GM23338 (cell line): Measurements from ENCODE around the gene NCAN. TPM values are rescaled to one million over a fixed set of nuclear protein-coding genes. Genes with fewer than 3 reads are reported as not detected.

Source experiments
- ATAC-seq: fragments of 200-7000 bp; cut with Tn5 transposase; 3 replicates; pipeline ENCODE4 v1.9.1; 2020
- DNase-seq: peaks from one replicate; pipeline ENCODE4 v3.0.0-alpha.2; 2015; ENCODE audit warnings: low spot score
- H2AFZ ChIP-seq: fragments of 200-600 bp; sonication (generic); 2 replicates; pipeline ENCODE4 v1.8.0; 2016; ENCODE audit warnings: antibody characterized with exemption, mild to moderate bottlenecking, moderate library complexity
- H3F3A ChIP-seq: fragments of 200-600 bp; sonication (generic); replicated peaks from 2 replicates; pipeline ENCODE4 v1.8.0; 2017; ENCODE audit warnings: antibody characterized with exemption, mixed run types, low read depth
- H3K27ac ChIP-seq: fragments of 200-600 bp; sonication (generic); 2 replicates; pipeline ENCODE4 v1.6.1; 2016; ENCODE audit warnings: low read depth
- H3K27me3 ChIP-seq: fragments of 200-600 bp; sonication (generic); 2 replicates; pipeline ENCODE4 v1.8.0; 2016; ENCODE audit warnings: mild to moderate bottlenecking, mixed run types, moderate library complexity; ENCODE audit not compliant: insufficient read depth
- H3K36me3 ChIP-seq: fragments of 200-600 bp; sonication (generic); 2 replicates; pipeline ENCODE4 v1.8.0; 2016; ENCODE audit warnings: mild to moderate bottlenecking; ENCODE audit not compliant: insufficient read depth
- H3K4me1 ChIP-seq: fragments of 200-600 bp; sonication (generic); 2 replicates; pipeline ENCODE4 v1.8.0; 2016; ENCODE audit warnings: mild to moderate bottlenecking, moderate library complexity; ENCODE audit not compliant: insufficient read depth
- H3K4me2 ChIP-seq: fragments of 200-600 bp; sonication (generic); 2 replicates; pipeline ENCODE4 v1.7.1; 2017; ENCODE audit warnings: mixed run types
- H3K4me3 ChIP-seq: fragments of 200-600 bp; sonication (generic); 2 replicates; pipeline ENCODE4 v1.6.1; 2016; ENCODE audit warnings: mixed run types
- H3K79me2 ChIP-seq: fragments of 200-600 bp; sonication (generic); replicated peaks from 2 replicates; pipeline ENCODE4 v1.8.0; 2017; ENCODE audit warnings: mild to moderate bottlenecking; ENCODE audit not compliant: insufficient read depth
- H3K9me2 ChIP-seq: fragments of 200-600 bp; sonication (generic); 2 replicates; pipeline ENCODE4 v1.8.0; 2017; ENCODE audit not compliant: insufficient read depth
- H4K20me1 ChIP-seq: fragments of 200-600 bp; sonication (generic); replicated peaks from 2 replicates; pipeline ENCODE4 v1.8.0; 2017; ENCODE audit warnings: mild to moderate bottlenecking; ENCODE audit not compliant: insufficient read depth
- H3K27ac Mint-ChIP-seq: 2 replicates; pipeline ENCODE4 v1.8.0; 2020; ENCODE audit warnings: inconsistent platforms, mild to moderate bottlenecking, moderate library complexity, mixed read lengths
- H3K27me3 Mint-ChIP-seq: 3 replicates; pipeline ENCODE4 v1.8.0; 2022; ENCODE audit warnings: low read depth, mild to moderate bottlenecking, moderate library complexity, mixed read lengths, inconsistent platforms; ENCODE audit not compliant: insufficient read depth, poor library complexity
- H3K36me3 Mint-ChIP-seq: 3 replicates; pipeline ENCODE4 v1.8.0; 2021; ENCODE audit warnings: low read depth, mild to moderate bottlenecking, inconsistent platforms, moderate library complexity, mixed read lengths
- H3K4me1 Mint-ChIP-seq: 3 replicates; pipeline ENCODE4 v1.8.0; 2020; ENCODE audit warnings: mild to moderate bottlenecking, inconsistent platforms, mixed read lengths
- H3K4me3 Mint-ChIP-seq: 3 replicates; pipeline ENCODE4 v1.8.0; 2021; ENCODE audit warnings: moderate library complexity, mild to moderate bottlenecking, inconsistent platforms, mixed read lengths
- H3K9me3 Mint-ChIP-seq: 3 replicates; pipeline ENCODE4 v1.8.0; 2020; ENCODE audit warnings: moderate library complexity, mild to moderate bottlenecking, inconsistent platforms, mixed read lengths
- CTCF ChIP-seq, 2 experiments: fragments of 200-600 bp in 1 of 2; sonication (generic) in 1 of 2; conservative IDR thresholded peaks; 2 replicates each; pipeline versions ENCODE4 v1.5.1 to v1.6.1; 2016 to 2017; ENCODE audit warnings: antibody characterized with exemption in 2 of 2, low read depth in 2 of 2, mild to moderate bottlenecking in 2 of 2, moderate library complexity in 1 of 2
- ETS1 ChIP-seq: IDR thresholded peaks from 2 replicates; pipeline ENCODE4 v1.6.1; 2016; ENCODE audit warnings: antibody characterized with exemption
- EZH2 ChIP-seq: fragments of 200-600 bp; sonication (generic); IDR thresholded peaks from one replicate; pipeline ENCODE4 v1.8.0; 2017; ENCODE audit warnings: antibody characterized with exemption, mild to moderate bottlenecking, low read depth; ENCODE audit not compliant: unreplicated experiment
- JUNB ChIP-seq: IDR thresholded peaks from one replicate; pipeline ENCODE4 v1.6.1; 2016; ENCODE audit warnings: antibody characterized with exemption; ENCODE audit not compliant: unreplicated experiment
- POLR2AphosphoS5 ChIP-seq: IDR thresholded peaks from 2 replicates; pipeline ENCODE4 v1.6.1; 2016; ENCODE audit warnings: antibody characterized with exemption, low read depth
- REST ChIP-seq: IDR thresholded peaks from one replicate; pipeline ENCODE4 v1.6.1; 2018; ENCODE audit warnings: antibody characterized with exemption; ENCODE audit not compliant: unreplicated experiment
- STAT1 ChIP-seq: IDR thresholded peaks from one replicate; pipeline ENCODE4 v1.6.1; 2016; ENCODE audit warnings: antibody characterized with exemption; ENCODE audit not compliant: unreplicated experiment
- ZNF114 ChIP-seq: fragments of 250-450 bp; sonication (Bioruptor Pico); IDR thresholded peaks from 2 replicates; pipeline ENCODE4 v1.5.0; 2020; ENCODE audit warnings: mild to moderate bottlenecking, moderate library complexity
- ZNF331 ChIP-seq: fragments of 250-450 bp; sonication (Bioruptor Pico); IDR thresholded peaks from 2 replicates; pipeline ENCODE4 v1.5.0; 2020; ENCODE audit warnings: low read depth, mild to moderate bottlenecking, moderate library complexity
- ZNF462 ChIP-seq: fragments of 250-450 bp; sonication (Bioruptor Pico); IDR thresholded peaks from 2 replicates; pipeline ENCODE4 v1.5.0; 2020; ENCODE audit warnings: mild to moderate bottlenecking, moderate library complexity
- polyA plus RNA-seq: library from polyadenylated mRNA; unstranded; fragments of >200 nt; fragmentation: Nextera tagmentation; extraction: Ambion mirVana; gene quantifications from 2 replicates; pipeline ENCODE4 v1.2.1, GENCODE V29; 2016
- total RNA-seq: library from RNA; depleted of rRNA; stranded (reverse); fragments of >200 nt; shearing (Covaris generic); gene quantifications from 2 replicates; pipeline ENCODE4 v1.2.3, GENCODE V29; 2014

NCAN gene
- total and polyA plus RNA-seq, 2 experiments from 2014 or later = 1.8 to 9.4 TPM

- TF ChIP-seq CTCF (conservative IDR thresholded peaks at IDR 0.05; ENCODE audit: low read depth in 2 of 2) (no peak), EZH2 (no peak), JUNB (no peak)
Measured at GRCh38 chr19:19226663-19227062, 14.9 kb downstream of the NCAN start (continued).

- Histone ChIP-seq H2AFZ (no peak overlapping the region), H3F3A (peaks cover 12% of the 10 kb centered on the region), H3K79me2 (no peaks in the 10 kb centered on the region), H3K27me3 (peaks cover 15% of the 10 kb centered on the region), H4K20me1 (no peaks in the 10 kb centered on the region), H3K36me3 (no peaks in the 10 kb centered on the region), H3K4me1 (peaks cover 5% of the 10 kb centered on the region; the same call in 1 of the 2 replicates), H3K9me2 (no peaks in the 10 kb centered on the region), H3K4me2 (no peak overlapping the region), H3K27ac (no peak overlapping the region), H3K4me3 (no peak overlapping the region)
- Mint-ChIP-seq H3K27ac (no peak overlapping the region), H3K36me3 (no peaks in the 10 kb centered on the region), H3K4me3 (no peak overlapping the region), H3K27me3 (peaks cover 33% of the 10 kb centered on the region), H3K9me3 (peaks cover 3% of the 10 kb centered on the region), H3K4me1 (peaks cover 3% of the 10 kb centered on the region)
- no peak for DNase-seq
- ATAC-seq = no peak
- TF ChIP-seq REST = no peak
- no peak for TF ChIP-seq POLR2AphosphoS5
- no peak for TF ChIP-seq ETS1
- TF ChIP-seq JUNB = no peak
- no peak for TF ChIP-seq STAT1
- no peak for TF ChIP-seq ZNF462 (CRISPR knock-in tag)
- no peak for TF ChIP-seq CTCF (conservative IDR thresholded peaks at IDR 0.05; ENCODE audit: low read depth in 2 of 2)
- no peak for TF ChIP-seq ZNF114 (CRISPR knock-in tag)
- no peak for TF ChIP-seq EZH2
- TF ChIP-seq ZNF331 (CRISPR knock-in tag) = no peak
Measured at GRCh38 chr19:19227217-19227616, 15.5 kb downstream of the NCAN start.
